Heart left ventricle (tissue), 16 donors: ENCODE measurements around the gene PLA2G4A. TPM values are rescaled to one million over a fixed set of nuclear protein-coding genes. Genes with fewer than 3 reads are reported as not detected.

Experiments used
- ATAC-seq, 4 donors: fragments of 200-7000 bp; cut with Tn5 transposase; one replicate each; pipeline ENCODE4 v1.9.1; 2020 to 2022; ENCODE audit warnings: moderate library complexity in 4 of 4, mild to moderate bottlenecking in 3 of 4, moderate number of reproducible peaks in 1 of 4
- DNase-seq, 5 donors: peaks; one replicate each; pipeline ENCODE4 v3.0.0-alpha.2; 2020
- H3K27ac ChIP-seq, 12 donors: fragments of 200-600 bp; sonication (generic) in 4 of 12; one replicate each; pipeline versions ENCODE4 v1.5.0 to v1.8.0; 2016 to 2022; ENCODE audit warnings: mild to moderate bottlenecking in 2 of 12
- H3K27me3 ChIP-seq, 9 donors: fragments of 200-600 bp; sonication (generic) in 2 of 9; one replicate each; pipeline versions ENCODE4 v1.5.1 to v1.8.0; 2016 to 2022; ENCODE audit warnings: mild to moderate bottlenecking in 3 of 9
- H3K36me3 ChIP-seq, 9 donors: fragments of 200-600 bp; sonication (generic) in 2 of 9; one replicate each; pipeline versions ENCODE4 v1.5.0 to v1.8.0; 2018 to 2022; ENCODE audit warnings: mild to moderate bottlenecking in 2 of 9
- H3K4me1 ChIP-seq, 12 donors: fragments of 200-600 bp; sonication (generic) in 4 of 12; one replicate each; pipeline versions ENCODE4 v1.5.0 to v1.8.0; 2016 to 2022; ENCODE audit warnings: mild to moderate bottlenecking in 3 of 12
- H3K4me3 ChIP-seq, 12 donors: fragments of 200-600 bp; sonication (generic) in 4 of 12; one replicate each; pipeline versions ENCODE4 v1.5.0 to v1.8.0; 2017 to 2022; ENCODE audit warnings: mild to moderate bottlenecking in 9 of 12, moderate library complexity in 4 of 12
- H3K9me3 ChIP-seq, 12 donors: fragments of 200-600 bp; sonication (generic) in 4 of 12; one replicate each; pipeline versions ENCODE4 v1.5.0 to v1.8.0; 2016 to 2022; ENCODE audit warnings: mild to moderate bottlenecking in 1 of 12
- CTCF ChIP-seq, 12 donors: fragments of 200-600 bp; sonication (generic) in 4 of 12; IDR thresholded peaks; one replicate each; pipeline versions ENCODE4 v1.5.0 to v1.8.0; 2018 to 2022; ENCODE audit warnings: antibody characterized with exemption in 12 of 12, mild to moderate bottlenecking in 5 of 12
- POLR2A ChIP-seq, 2 donors: fragments of 450-650 bp; IDR thresholded peaks; one replicate each; pipeline ENCODE4 v1.6.1; 2017; ENCODE audit warnings: antibody characterized with exemption in 2 of 2, mild to moderate bottlenecking in 2 of 2, moderate library complexity in 2 of 2
- WGBS, 4 donors: extraction: QIAGEN DNeasy Blood & Tissue Kit in 2 of 4; methylation state at CpG; one replicate each; pipeline versions ENCODE4 v1.1.5 to v1.1.7; 2013 to 2018; 5-methylcytosine and 5-hydroxymethylcytosine counted together
- intact Hi-C, 10 donors: fragments of 100-400 bp; cut with DNase I; formaldehyde crosslinking; loops; one replicate each; pipeline versions ENCODE4 v1.11.1 to v1.14.2; 2022
- polyA plus RNA-seq, 2 donors: library from polyadenylated mRNA; stranded (reverse); fragments of 200-250 nt; gene quantifications; one replicate each; pipeline ENCODE4 v1.2.3, GENCODE V29; 2013
- total RNA-seq, 9 donors: library from RNA; depleted of rRNA in 2 of 9; stranded (reverse); fragments of >200 nt in 2 of 9; fragmentation: NEBNext Ultra II Directional in 3 of 9; extraction: Animal tissue kit (Norgen Biotek cat#: 25700) in 3 of 9; gene quantifications; one replicate each; pipeline versions ENCODE4 v1.1.0 to v1.2.4, GENCODE V29; 2016 to 2023
- donor health status: ischemic (EF 13 %, LVEDD 7.1; RV severe dilation, severe dysfunction).
- donor health status: healthy with polysubstance abuse.
- donor health status: DM: no; HTN: yes; CAD: no.
- donor health status: DM: no; HTN: no; CAD: no.
- donor health status: ischemic (EF 25% LVEDD 6.9; RV normal size, moderate dysfunction).
- donor health status: ischemic (EF 25% LVEDD 5.7; RV mildly dilated, moderate dysfunction).
- donor health status: healthy.
- donor health status: DM: yes; HTN: yes; CAD: no.
- donor health status: ischemic (EF 35%, LVEDD 5.7; RV mildly dilated, moderate dysfunction).
- donor health status: nonischemic (EF 11% LVEDD 7.7; RV severe dilation, severe dysfunction).
- donor health status: DM: yes; HTN: yes; CAD: no.
- donor health status: PGD.
- donor health status: ischemic (EF 29% LVEDD 5.4; RV normal size, mild dysfunction).
- donor health status: nonischemic (EF 23%, LVEDD 6.1; RV moderate dilation, normal function).

Gene PLA2G4A
- total and polyA plus RNA-seq, 11 donors, result 0.91 to 5.8 (median 1.8) TPM

- H3K27ac ChIP-seq, result no peak overlapping the region
- H3K4me1 ChIP-seq, result no peaks in the 10 kb centered on the region
- 85 to 93% (median 90%) methylated on average over 4 of the region's 4 CpGs for WGBS, 4 donors
- TF ChIP-seq CTCF (IDR thresholded peaks at IDR 0.05) (no peak), POLR2A (IDR thresholded peaks at IDR 0.05) (no peak)
- intact Hi-C loops, result no loop called here
- ATAC-seq (no peak), DNase-seq (no peak)
- no peak overlapping the region for H3K4me3 ChIP-seq
- peaks cover 0 to 29% (median 17%) of the 10 kb centered on the region in 12 donors for H3K9me3 ChIP-seq
- H3K36me3 ChIP-seq, result no peaks in the 10 kb centered on the region
- no peaks in the 10 kb centered on the region for H3K27me3 ChIP-seq
Measured at GRCh38 chr1:187032316-187032981, 203.7 kb downstream of the PLA2G4A start.

GRCh38 chr1:187032982-187033692, 204.4 kb downstream of the PLA2G4A start:
- TF ChIP-seq CTCF (IDR thresholded peaks at IDR 0.05), result no peak
- 69 to 77% (median 72%) methylated on average over 4 of the region's 4 CpGs for WGBS, 4 donors
- DNase-seq, result no peak
- peaks cover 0 to 35% (median 15%) of the 10 kb centered on the region in 12 donors for H3K9me3 ChIP-seq
- H3K27me3 ChIP-seq, result no peaks in the 10 kb centered on the region
- intact Hi-C loops, result no loop called here
- ATAC-seq, result no peak
- H3K36me3 ChIP-seq, result no peaks in the 10 kb centered on the region
- H3K4me1 ChIP-seq, result no peaks in the 10 kb centered on the region
- H3K27ac ChIP-seq, result no peak overlapping the region
- H3K4me3 ChIP-seq, result no peak overlapping the region

GRCh38 chr1:187033693-187034390, 205.1 kb downstream of the PLA2G4A start:
- H3K4me1 ChIP-seq, result no peaks in the 10 kb centered on the region
- H3K36me3 ChIP-seq, result no peaks in the 10 kb centered on the region
- whole genome bisulfite sequencing, 4 donors, result 70 to 82% (median 77%) methylated on average over 4 of the region's 4 CpGs
- ATAC-seq (no peak), DNase-seq (no peak)
- no peak overlapping the region for H3K4me3 ChIP-seq
- H3K9me3 ChIP-seq, result peaks cover 0 to 30% (median 8%) of the 10 kb centered on the region in 12 donors
- H3K27me3 ChIP-seq, result no peaks in the 10 kb centered on the region
- TF ChIP-seq CTCF (IDR thresholded peaks at IDR 0.05), result no peak
- intact Hi-C loops, result no loop called here
- no peak overlapping the region for H3K27ac ChIP-seq

- no peak for DNase-seq
- Histone ChIP-seq H3K4me3 (no peak overlapping the region), H3K36me3 (no peaks in the 10 kb centered on the region), H3K27me3 (no peaks in the 10 kb centered on the region), H3K4me1 (no peaks in the 10 kb centered on the region), H3K27ac (no peak overlapping the region), H3K9me3 (peaks cover 0 to 23% (median 4%) of the 10 kb centered on the region in 12 donors)
- intact Hi-C loops, result no loop called here
- no peak for ATAC-seq
- TF ChIP-seq CTCF (IDR thresholded peaks at IDR 0.05), result no peak
- no peak for TF ChIP-seq POLR2A (IDR thresholded peaks at IDR 0.05)
Measured at GRCh38 chr1:187034501-187034900, 205.8 kb downstream of the PLA2G4A start.
